DMS153 (cell line): ENCODE data around the gene LAGE3.

Experiments used
- DNase-seq: peaks from one replicate; lab custom pipeline; 2025; lab: John Stamatoyannopoulos, UW

LAGE3 gene

DNA sequence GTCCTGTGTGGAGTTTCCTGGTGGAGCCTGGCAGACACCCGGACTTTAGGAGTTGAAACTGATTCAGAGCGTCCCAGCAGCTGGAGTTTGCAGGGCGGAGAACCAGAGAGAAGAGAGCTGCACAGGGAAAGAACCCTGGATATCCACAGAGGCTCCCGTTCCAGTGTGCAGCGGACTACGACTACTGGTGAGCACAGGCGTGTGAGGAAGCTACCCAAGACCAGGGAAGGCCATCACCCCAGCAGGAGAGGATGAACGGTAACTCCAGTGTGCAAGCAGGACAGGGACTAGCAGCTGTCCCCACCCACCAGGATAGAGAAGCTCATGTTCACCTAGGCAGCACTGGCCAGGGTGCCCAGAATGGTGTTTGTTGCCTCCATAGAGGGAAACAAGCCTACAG lies 2.3 kb downstream of the LAGE3 start:
- no peak for DNase-seq

GRCh38 chrX:154473683-154474082 lies 5.4 kb downstream of the LAGE3 start:
- no peak for DNase-seq

DNA sequence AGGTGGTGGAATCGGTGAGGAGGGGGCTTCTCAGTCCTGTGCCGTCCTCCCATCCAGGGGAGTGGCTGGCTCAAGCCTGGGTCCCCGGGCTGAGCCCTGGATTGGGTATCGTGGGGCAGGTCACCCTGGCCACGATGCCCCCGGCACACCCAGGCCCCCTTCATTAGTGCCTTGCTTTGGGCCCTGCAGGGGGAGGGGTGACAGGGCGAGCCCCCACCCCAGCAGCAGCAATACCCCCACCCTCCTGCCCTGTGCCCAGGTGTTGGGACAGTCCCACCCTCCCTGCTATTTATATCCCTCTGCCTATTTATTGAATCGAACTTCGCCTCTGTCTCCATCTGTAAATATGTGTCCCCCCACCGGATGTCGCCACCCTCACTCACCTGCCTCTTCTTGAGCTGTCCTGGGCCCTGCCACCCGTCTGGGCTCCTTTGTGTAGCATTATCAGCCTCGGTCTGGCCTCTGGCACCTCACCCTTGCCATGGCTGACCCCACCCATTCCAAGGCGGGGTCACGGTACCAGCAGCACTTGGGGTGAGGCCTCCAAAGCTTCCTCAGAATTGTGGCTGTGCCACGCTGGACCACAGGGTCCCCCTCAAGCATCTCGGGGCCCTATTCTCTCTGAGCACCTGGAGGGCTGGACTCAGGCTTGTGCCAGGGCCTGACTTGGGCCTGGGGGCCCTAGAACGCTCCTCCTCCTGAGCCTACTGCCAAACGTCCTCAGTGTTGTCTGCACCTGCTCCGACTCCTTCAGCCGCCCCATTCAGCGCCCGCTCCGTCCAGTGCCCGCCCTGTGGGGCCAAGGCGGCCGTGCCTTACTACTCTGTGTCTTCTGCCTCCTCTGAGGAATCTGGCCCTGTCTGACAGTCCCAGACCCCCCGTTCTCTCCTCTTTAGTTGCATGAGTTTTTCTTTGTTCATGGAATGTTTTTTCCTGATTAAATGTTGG lies 6.1 kb downstream of the LAGE3 start:
- DNase-seq, result no peak

DNA sequence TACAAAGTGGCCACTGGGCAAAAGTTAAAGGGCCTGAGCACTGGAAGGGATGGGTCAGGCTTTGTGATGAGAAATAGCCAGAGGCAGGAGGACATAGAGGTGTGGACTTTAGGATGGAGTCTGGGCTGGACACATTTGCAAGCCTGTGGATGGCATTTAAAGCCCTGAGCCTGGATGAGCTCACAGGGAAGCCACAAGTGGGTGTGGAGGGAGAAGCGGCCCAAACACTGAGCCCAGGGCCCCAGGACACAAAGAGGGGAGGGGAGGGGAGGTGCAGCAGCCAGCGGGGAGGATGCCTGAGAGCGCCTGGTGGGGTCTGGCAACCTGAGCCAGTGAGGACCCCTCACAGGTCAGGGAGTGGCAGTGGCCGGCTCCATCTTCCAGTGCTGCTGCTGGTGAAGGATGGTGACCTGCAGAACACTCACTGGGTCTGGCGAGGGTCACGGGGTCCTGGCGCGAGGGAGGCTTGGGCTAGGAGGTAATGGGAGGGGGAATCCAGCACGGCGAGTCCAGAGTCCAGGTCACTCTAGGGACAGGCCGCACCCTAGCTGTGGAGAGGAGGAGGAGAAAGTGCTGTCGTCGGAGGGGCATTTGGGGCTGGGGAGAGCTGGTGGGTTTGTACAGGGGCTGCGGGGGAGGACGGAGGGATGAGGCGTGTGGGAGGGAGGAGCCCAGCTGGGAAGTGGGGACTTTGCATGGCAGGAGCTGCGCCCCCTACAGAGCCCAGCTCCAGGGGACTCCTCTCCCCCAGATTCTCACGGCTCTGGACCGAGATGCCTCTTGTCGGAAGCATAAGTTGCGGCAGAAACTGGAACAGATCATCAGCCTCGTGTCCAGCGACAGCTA lies 7.0 kb downstream of the LAGE3 start:
- DNase-seq, result no peak

GRCh38 chrX:154470914-154471568 lies 8.0 kb downstream of the LAGE3 start:
- DNase-seq, result no peak

GRCh38 chrX:154470434-154470833 lies 8.6 kb downstream of the LAGE3 start:
- no peak for DNase-seq

- no peak for DNase-seq
Measured at GRCh38 chrX:154469880-154470279, 9.2 kb downstream of the LAGE3 start.

GRCh38 chrX:154469114-154469513 lies 10.0 kb downstream of the LAGE3 start:
- DNase-seq, result no peak

DNA sequence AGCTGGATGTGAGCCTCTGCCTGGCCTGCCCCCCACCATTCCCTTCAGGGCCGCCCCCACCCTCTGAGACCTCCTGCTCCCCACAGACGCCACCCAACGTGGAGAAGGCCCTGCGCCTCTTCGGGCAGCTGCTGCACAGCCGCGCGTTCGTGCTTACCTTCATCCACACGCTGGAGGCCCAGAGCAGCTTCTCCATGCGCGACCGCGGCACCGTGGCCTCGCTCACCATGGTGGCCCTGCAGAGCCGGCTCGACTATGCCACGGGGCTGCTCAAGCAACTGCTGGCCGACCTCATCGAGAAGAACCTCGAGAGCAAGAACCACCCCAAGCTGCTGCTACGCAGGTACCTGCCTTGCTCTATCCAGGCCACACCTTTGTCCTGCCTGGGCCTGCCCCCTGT lies 10.9 kb downstream of the LAGE3 start:
- no peak for DNase-seq

GRCh38 chrX:154467556-154467955 lies 11.5 kb downstream of the LAGE3 start:
- no peak for DNase-seq

GRCh38 chrX:154466907-154467306 lies 12.2 kb downstream of the LAGE3 start:
- DNase-seq, result no peak

DNA sequence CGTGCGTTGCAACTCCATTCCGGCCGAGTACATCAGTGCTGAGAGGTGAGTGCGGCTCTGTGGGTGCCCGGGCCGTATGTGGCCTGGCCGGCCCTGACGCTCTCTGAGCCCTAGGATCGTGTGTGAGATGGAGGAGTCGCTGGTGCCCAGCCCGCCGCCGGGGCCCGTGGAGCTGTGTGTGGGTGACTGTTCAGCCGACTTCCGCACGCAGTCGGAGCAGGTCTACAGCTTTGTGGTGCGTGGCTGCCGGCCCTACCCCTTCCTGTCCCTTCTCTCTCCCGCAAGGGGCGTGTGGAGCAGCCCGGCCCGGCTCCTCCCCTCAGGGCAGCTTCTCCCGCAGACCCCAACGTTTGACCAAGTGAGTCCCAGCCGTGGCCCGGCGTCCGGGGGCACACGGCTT lies 13.0 kb downstream of the LAGE3 start:
- no peak for DNase-seq

GRCh38 chrX:154465601-154466000 lies 13.5 kb downstream of the LAGE3 start:
- no peak for DNase-seq

DNA sequence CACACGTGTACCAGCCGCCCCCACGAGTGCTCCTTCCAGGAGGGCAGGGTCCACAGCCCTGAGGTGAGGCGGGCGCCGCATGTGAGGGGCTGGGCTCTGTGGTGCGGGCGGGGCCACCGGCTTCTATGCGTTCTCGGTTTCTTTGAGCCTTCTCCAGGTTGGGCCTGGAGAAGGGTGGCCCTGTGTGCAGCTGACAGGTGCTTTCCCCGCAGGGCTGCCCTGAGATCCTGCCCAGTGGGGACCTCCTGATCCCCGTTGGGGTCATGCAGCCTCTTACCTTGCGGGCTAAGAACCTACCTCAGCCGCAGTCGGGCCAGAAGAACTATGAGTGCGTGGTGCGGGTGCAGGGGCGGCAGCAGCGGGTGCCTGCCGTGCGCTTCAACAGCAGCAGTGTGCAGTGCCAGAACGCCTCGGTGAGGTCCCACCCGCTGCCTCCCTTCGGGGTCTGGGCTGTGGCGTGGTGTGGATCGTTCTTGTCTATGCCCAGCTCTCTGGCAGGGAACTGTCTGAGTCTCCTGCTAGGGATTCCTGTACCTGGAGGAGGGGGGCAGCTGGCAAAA lies 14.2 kb downstream of the LAGE3 start:
- no peak for DNase-seq

DNA sequence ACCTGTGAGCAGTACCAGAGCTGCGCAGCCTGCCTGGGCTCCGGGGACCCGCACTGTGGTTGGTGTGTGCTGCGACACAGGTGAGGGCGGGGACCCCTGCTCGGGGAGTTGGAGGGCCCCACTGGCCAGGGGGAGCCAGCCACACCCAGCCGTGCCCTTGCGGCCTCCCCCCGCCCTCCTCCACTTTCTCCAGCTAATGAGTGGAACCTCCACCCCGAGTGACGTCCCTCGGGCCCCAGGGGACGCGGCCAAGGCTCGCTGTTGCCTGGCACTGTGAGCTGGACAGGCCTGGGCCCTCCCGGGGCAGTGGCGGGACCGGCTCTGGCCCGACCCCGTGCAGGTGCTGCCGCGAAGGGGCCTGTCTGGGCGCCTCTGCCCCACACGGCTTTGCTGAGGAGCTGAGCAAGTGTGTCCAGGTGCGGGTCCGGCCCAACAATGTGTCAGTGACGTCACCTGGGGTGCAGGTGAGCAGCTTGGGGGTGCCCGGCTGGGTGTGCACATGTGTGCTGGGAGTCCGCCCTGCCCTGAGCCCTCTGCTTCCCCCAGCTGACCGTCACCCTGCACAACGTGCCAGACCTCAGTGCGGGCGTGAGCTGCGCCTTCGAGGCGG lies 15.4 kb downstream of the LAGE3 start:
- no peak for DNase-seq

GRCh38 chrX:154462396-154462795 lies 16.7 kb downstream of the LAGE3 start:
- no peak for DNase-seq

GRCh38 chrX:154460326-154460725 lies 18.8 kb downstream of the LAGE3 start:
- DNase-seq, result no peak

DNA sequence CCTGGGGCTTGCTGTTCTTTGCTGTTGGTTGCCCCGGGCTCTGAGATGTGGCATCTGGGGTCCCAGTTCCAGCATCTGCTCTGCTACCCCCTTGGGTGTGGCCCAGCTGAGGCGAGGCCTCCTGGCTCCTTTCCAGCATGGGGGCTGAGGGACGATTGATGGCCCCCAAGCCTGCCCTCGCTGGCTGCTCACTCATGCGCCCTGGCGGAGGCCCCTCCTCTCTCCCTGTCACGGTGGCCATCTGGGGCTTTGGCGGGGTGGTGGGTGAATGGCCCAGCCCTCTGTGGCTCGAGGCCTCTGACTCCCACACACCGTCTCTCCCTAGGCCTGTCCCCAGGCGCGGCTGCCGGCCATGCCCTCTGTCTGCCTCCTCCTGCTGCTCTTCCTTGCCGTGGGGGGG lies 19.2 kb downstream of the LAGE3 start:
- no peak for DNase-seq

- peak; percentile 12 for DNase-seq
Measured at GRCh38 chrX:154458954-154459778, 19.9 kb downstream of the LAGE3 start.

- DNase-seq, result no peak
Measured at GRCh38 chrX:154458116-154458953, 20.7 kb downstream of the LAGE3 start, which contains the start of gene PLXNA3. Gene PLXNA3 (plus strand): TSS chrX:154458281. CDS start chrX:154460184, 1,903 bp downstream.
